Activated T-cell treated with anti-CD3 and anti-CD28 coated beads, Interleukin-2, amount 50 U/mL, for 48 hours (primary cell): ENCODE measurements around the gene MAML1.

Experiments
- DNase-seq, 2 experiments: peaks; one replicate each; pipeline ENCODE4 v3.0.0-alpha.2; 2020

Gene MAML1

GRCh38 chr5:179825655-179826182, 93.1 kb downstream of the MAML1 start:
- no peak for DNase-seq
